Neuronal stem cell (in vitro differentiated cells): ENCODE results near the gene NLRP6.
A peak's percentile ranks its signal among the peaks of the same experiment; 100 is the strongest.
"Not testable (repeated sequence)": the region's sequence is repeated elsewhere in the genome, so short reads cannot be mapped to it uniquely, and the experiment has no call there.

Experiments
- DNase-seq: peaks from one replicate; pipeline ENCODE4 v3.0.0-alpha.2; 2013; ENCODE audit warnings: low spot score
- H2AFZ ChIP-seq: one replicate; pipeline ENCODE4 v1.6.1; 2013; ENCODE audit warnings: mild to moderate bottlenecking, low read length, inconsistent platforms
- H2AK5ac ChIP-seq: 2 replicates; pipeline ENCODE4 v1.6.1; 2013; ENCODE audit warnings: low read depth, mild to moderate bottlenecking, inconsistent platforms, low read length, moderate library complexity, mixed read lengths
- H2BK120ac ChIP-seq: 2 replicates; pipeline ENCODE4 v1.6.1; 2013; ENCODE audit warnings: low read depth, mild to moderate bottlenecking, inconsistent platforms, low read length, moderate library complexity, mixed read lengths
- H2BK12ac ChIP-seq: one replicate; pipeline ENCODE4 v1.6.1; 2013; ENCODE audit warnings: low read length, inconsistent platforms
- H2BK15ac ChIP-seq: 2 replicates; pipeline ENCODE4 v1.6.1; 2013; ENCODE audit warnings: mild to moderate bottlenecking, low read length, inconsistent platforms, mixed read lengths
- H2BK5ac ChIP-seq: one replicate; pipeline ENCODE4 v1.6.1; 2013; ENCODE audit warnings: inconsistent platforms, mild to moderate bottlenecking, low read length, moderate library complexity
- H3K14ac ChIP-seq: one replicate; pipeline ENCODE4 v1.6.1; 2013; ENCODE audit warnings: low read length, inconsistent platforms
- H3K18ac ChIP-seq: 2 replicates; pipeline ENCODE4 v1.6.1; 2013; ENCODE audit warnings: low read length, inconsistent platforms
- H3K23ac ChIP-seq: 2 replicates; pipeline ENCODE4 v1.6.1; 2013; ENCODE audit warnings: low read depth, mild to moderate bottlenecking, mixed read lengths, low read length, inconsistent platforms; ENCODE audit not compliant: poor library complexity
- H3K27ac ChIP-seq: replicated peaks from 3 replicates; pipeline ENCODE4 v1.5.1; 2013; ENCODE audit warnings: low read length, inconsistent platforms
- H3K27me3 ChIP-seq, 3 experiments: 2 replicates each; pipeline ENCODE4 v1.6.1; 2013; ENCODE audit warnings: low read length in 3 of 3, mild to moderate bottlenecking in 2 of 3, inconsistent platforms in 1 of 3, low read depth in 1 of 3, mixed read lengths in 1 of 3, moderate library complexity in 1 of 3; ENCODE audit not compliant: control insufficient read depth in 3 of 3, insufficient read depth in 3 of 3
- H3K36me3 ChIP-seq, 2 donors: replicated peaks in 1 of 2; 2 replicates each; pipeline ENCODE4 v1.6.1; 2013; ENCODE audit warnings: low read length in 2 of 2; ENCODE audit not compliant: control insufficient read depth in 2 of 2, insufficient read depth in 2 of 2
- H3K4ac ChIP-seq: 2 replicates; pipeline ENCODE4 v1.6.1; 2013; ENCODE audit warnings: inconsistent platforms, mild to moderate bottlenecking, low read length, moderate library complexity
- H3K4me1 ChIP-seq, 2 donors: 1 replicate in 1 of 2; 2 replicates in 1 of 2; pipeline ENCODE4 v1.6.1; 2013; ENCODE audit warnings: low read length in 2 of 2, low read depth in 1 of 2; ENCODE audit not compliant: control insufficient read depth in 2 of 2, insufficient read depth in 1 of 2
- H3K4me2 ChIP-seq: one replicate; pipeline ENCODE4 v1.6.1; 2013; ENCODE audit warnings: mild to moderate bottlenecking, low read length, inconsistent platforms; ENCODE audit not compliant: insufficient read depth, poor library complexity, severe bottlenecking
- H3K4me3 ChIP-seq, 2 donors: 2 replicates each; pipeline ENCODE4 v1.5.1; 2013; ENCODE audit warnings: low read length in 2 of 2, mild to moderate bottlenecking in 2 of 2, inconsistent platforms in 1 of 2, moderate library complexity in 1 of 2
- H3K79me1 ChIP-seq: one replicate; pipeline ENCODE4 v1.6.1; 2013; ENCODE audit warnings: low read depth, mild to moderate bottlenecking, inconsistent platforms, low read length, moderate library complexity
- H3K9ac ChIP-seq: one replicate; pipeline ENCODE4 v1.6.1; 2013; ENCODE audit warnings: mild to moderate bottlenecking, low read depth, low read length, inconsistent platforms; ENCODE audit not compliant: poor library complexity
- H3K9me3 ChIP-seq, 2 donors: replicated peaks in 1 of 2; 2 replicates each; pipeline versions ENCODE3 to v1.6.1; 2013; ENCODE audit warnings: low read length in 2 of 2, mild to moderate bottlenecking in 2 of 2, inconsistent platforms in 1 of 2, low read depth in 1 of 2, mixed read lengths in 1 of 2, moderate library complexity in 1 of 2; ENCODE audit not compliant: control insufficient read depth in 2 of 2, insufficient read depth in 1 of 2
- H4K8ac ChIP-seq: one replicate; pipeline ENCODE4 v1.6.1; 2013; ENCODE audit warnings: low read depth, mild to moderate bottlenecking, inconsistent platforms, low read length, moderate library complexity
- H4K91ac ChIP-seq: one replicate; pipeline ENCODE4 v1.6.1; 2013; ENCODE audit warnings: low read length, low read depth, mild to moderate bottlenecking, inconsistent platforms; ENCODE audit not compliant: poor library complexity
- WGBS, 2 donors: extraction: QIAGEN DNeasy Blood & Tissue Kit; methylation state at CpG; one replicate each; pipeline ENCODE4 v1.1.7; 2013; ENCODE audit warnings: missing lambda C conversion rate in 2 of 2, mixed read lengths in 1 of 2; ENCODE audit not compliant: insufficient read length in 2 of 2, insufficient replicate concordance in 1 of 2; ENCODE audit errors: extremely low coverage in 2 of 2; 5-methylcytosine and 5-hydroxymethylcytosine counted together

NLRP6 gene

DNA sequence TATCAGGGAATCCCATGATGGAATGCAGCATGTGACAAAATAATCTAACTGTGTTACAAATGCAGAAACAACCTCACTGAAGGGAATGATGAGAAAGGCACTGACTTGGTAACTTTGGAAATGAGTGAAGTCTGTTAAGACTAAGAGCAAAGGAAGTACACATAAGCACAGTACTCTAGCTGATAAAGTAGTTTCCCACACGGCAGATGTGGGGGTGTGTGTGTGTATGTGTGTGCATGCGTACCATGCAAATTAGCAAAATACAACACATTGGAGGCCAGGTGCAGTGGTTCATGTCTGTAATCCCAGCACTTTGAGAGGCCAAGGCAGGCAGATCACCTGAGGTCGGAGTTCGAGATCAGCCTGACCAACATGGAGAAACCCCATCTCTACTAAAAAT is 16.6 kb upstream of the NLRP6 start:
- H3K79me1 ChIP-seq, result no peaks in the 10 kb centered on the region
- H3K4ac ChIP-seq, result no peak overlapping the region
- H2BK5ac ChIP-seq, result no peak overlapping the region
- no peak overlapping the region for H2AK5ac ChIP-seq
- no peaks in the 10 kb centered on the region for H3K36me3 ChIP-seq
- no peak overlapping the region for H3K14ac ChIP-seq
- no peak overlapping the region for H4K8ac ChIP-seq
- H3K9ac ChIP-seq, result no peak overlapping the region
- no peaks in the 10 kb centered on the region for H3K27me3 ChIP-seq
- H2BK15ac ChIP-seq, result no peak overlapping the region
- H3K18ac ChIP-seq, result no peak overlapping the region
- no peak overlapping the region for H2BK12ac ChIP-seq
- H3K9me3 ChIP-seq, result peaks cover 0 to 5% of the 10 kb centered on the region in 2 donors
- no peak overlapping the region for H3K4me3 ChIP-seq
- DNase-seq, result no peak
- no peaks in the 10 kb centered on the region for H3K4me1 ChIP-seq
- no peak overlapping the region for H3K23ac ChIP-seq
- no peak overlapping the region for H2BK120ac ChIP-seq
- H3K27ac ChIP-seq, result no peak overlapping the region
- H4K91ac ChIP-seq, result no peak overlapping the region
- H3K4me2 ChIP-seq, result no peak overlapping the region
- H2AFZ ChIP-seq, result no peak overlapping the region
- no CpG with 5 or more reads among the region's 4 CpGs for WGBS, 2 donors

DNA sequence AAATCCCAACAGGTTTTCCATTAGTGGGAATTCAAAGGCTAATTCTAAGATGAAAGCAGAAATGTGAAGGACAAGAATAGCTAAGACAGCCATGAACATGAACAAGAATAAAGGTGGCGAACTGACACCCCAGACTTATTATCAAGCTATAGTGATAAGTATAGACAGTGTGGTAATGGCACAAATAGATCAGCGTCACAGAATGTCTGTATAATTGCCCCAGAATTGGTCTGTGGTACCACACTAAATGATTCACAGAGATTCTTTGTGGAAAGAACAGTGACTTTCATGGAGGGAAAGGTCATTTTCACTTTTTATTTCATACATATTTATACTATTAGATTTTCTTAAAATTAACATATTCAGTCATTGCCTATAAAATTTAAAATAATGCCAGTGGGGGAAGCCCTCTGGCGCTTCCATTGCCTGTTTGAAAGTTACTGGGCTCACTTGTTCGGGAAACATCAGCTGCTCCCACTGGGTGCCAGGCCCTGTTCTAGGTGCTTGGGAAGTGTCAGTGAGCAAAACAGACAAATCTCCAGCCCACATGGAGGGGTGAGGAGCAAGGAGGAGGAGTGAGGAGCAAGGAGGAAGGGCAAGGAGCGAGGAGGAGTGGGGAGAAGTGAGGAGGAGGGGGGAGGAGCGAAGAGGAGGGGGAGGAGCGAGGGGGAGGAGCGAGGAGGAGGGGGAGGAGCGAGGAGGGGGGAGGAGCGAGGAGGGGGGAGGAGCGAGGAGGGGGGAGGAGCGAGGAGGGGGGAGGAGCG is 11.3 kb upstream of the NLRP6 start:
- Histone ChIP-seq H3K4me1 (peaks cover 0 to 5% of the 10 kb centered on the region in 2 donors), H4K91ac (no peak overlapping the region), H3K27ac (no peak overlapping the region), H3K4me2 (no peak overlapping the region), H3K4me3 (no peak overlapping the region), H3K18ac (no peak overlapping the region), H3K9ac (no peak overlapping the region), H3K23ac (no peak overlapping the region), H2BK15ac (no peak overlapping the region), H2AFZ (no peak overlapping the region), H3K36me3 (no peaks in the 10 kb centered on the region), H3K9me3 (peaks cover 4 to 6% of the 10 kb centered on the region in 2 donors), H2BK120ac (no peak overlapping the region), H3K4ac (no peak overlapping the region), H4K8ac (no peak overlapping the region), H3K79me1 (no peaks in the 10 kb centered on the region), H2BK12ac (no peak overlapping the region), H2BK5ac (no peak overlapping the region), H3K14ac (no peak overlapping the region), H3K27me3 (no peaks in the 10 kb centered on the region), H2AK5ac (no peak overlapping the region)
- DNase-seq, result no peak
- WGBS, 2 donors, result no CpG with 5 or more reads among the region's 13 CpGs

DNA sequence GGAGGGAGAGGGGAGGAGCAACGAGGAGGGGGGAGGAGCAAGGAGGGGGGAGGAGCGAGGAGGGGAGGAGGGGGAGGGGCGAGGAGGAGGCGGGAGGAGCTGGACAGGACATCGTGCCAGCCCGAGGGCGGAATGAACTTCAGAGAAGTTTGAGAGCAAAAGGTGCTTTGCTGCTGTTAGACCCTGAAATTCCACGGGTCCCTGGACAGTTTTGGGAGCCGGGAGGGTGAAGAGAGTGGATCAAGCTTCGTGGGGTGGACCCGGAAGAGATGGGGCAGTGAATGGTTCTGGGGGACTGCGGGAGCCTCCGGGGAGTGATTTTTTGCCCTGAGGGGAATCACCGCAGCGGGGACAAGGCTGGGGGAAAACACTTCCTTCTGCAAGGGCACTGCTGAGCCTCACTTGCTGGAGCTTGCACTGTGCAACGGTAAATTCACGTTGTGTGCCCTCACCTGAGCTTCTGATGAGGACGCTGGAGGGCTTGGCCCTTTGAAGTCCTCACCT is 10.7 kb upstream of the NLRP6 start:
- Histone ChIP-seq H3K4ac (no peak overlapping the region), H3K4me2 (no peak overlapping the region), H2AFZ (peak overlapping the region; percentile 56), H2BK120ac (no peak overlapping the region), H3K36me3 (no peaks in the 10 kb centered on the region), H3K9ac (no peak overlapping the region), H4K91ac (no peak overlapping the region), H2BK12ac (no peak overlapping the region), H3K4me3 (no peak overlapping the region), H2AK5ac (peak overlapping the region; percentile 34), H3K14ac (peak overlapping the region; percentile 47), H4K8ac (no peak overlapping the region), H3K23ac (peak overlapping the region; percentile 95), H2BK15ac (peak overlapping the region; percentile 10), H3K27ac (no peak overlapping the region), H3K18ac (peak overlapping the region; percentile 4), H2BK5ac (no peak overlapping the region), H3K4me1 (peaks cover 0 to 5% of the 10 kb centered on the region in 2 donors), H3K79me1 (no peaks in the 10 kb centered on the region), H3K27me3 (no peaks in the 10 kb centered on the region), H3K9me3 (peaks cover 3 to 4% of the 10 kb centered on the region in 2 donors)
- DNase-seq, result no peak
- no CpG with 5 or more reads among the region's 18 CpGs for WGBS, 2 donors

GRCh38 chr11:268716-269145 is 9.5 kb upstream of the NLRP6 start:
- H4K8ac ChIP-seq, H4K91ac ChIP-seq, H2BK5ac ChIP-seq, DNase-seq, H3K36me3 ChIP-seq, H3K27ac ChIP-seq, H3K27me3 ChIP-seq, H3K4me1 ChIP-seq, H3K14ac ChIP-seq, H2BK15ac ChIP-seq, H3K79me1 ChIP-seq, H3K9me3 ChIP-seq, H3K4ac ChIP-seq, H3K9ac ChIP-seq, H2BK12ac ChIP-seq, H3K4me3 ChIP-seq, H2BK120ac ChIP-seq, H2AK5ac ChIP-seq, H3K18ac ChIP-seq, H3K4me2 ChIP-seq, H3K23ac ChIP-seq: not testable (repeated sequence)
- peak overlapping the region; percentile 53 for H2AFZ ChIP-seq
- no CpG with 5 or more reads among the region's 16 CpGs for WGBS, 2 donors
